ENCODE data around the gene NRIP1.

NRIP1 gene

DNA sequence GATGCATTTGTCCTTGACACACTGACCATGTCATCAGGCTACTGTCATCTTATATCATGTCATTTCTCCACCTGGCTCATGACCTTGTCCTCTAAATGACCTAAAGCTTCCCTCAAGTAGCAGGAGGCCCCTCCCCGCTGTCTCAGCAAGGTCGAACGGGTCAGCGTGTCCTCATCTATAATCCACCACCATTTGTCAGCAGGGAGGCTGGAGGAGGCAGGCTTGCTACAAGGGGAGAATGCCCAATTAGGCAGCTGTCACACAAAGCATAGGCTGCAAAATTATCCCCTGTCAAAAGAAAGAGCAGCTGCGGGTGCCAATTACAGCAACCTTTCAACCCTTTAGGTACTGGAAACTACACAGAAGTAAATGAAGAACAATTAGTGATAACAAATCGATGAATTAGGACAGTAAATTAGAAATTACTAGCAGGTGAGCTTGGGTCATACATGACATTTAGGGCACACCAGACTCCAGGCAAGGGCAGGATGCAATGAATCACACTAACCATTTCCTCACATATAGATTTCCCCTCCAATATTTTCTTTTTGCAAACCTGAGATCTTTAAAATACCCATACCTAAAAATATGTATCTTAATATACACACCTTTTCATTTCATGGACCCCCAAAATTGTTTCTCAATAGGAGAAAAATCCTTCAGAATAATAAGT, 61.2 kb downstream of the NRIP1 start:
- peak; percentile 2 for DNase-seq

GRCh38 chr21:15001857-15002606, 62.8 kb downstream of the NRIP1 start:
- no peak for DNase-seq

- no peak for DNase-seq
These were observed 63.7 kb downstream of the NRIP1 start for GRCh38 chr21:15001113-15001512.

GRCh38 chr21:15000081-15000480, 64.7 kb downstream of the NRIP1 start:
- no peak for DNase-seq

DNA sequence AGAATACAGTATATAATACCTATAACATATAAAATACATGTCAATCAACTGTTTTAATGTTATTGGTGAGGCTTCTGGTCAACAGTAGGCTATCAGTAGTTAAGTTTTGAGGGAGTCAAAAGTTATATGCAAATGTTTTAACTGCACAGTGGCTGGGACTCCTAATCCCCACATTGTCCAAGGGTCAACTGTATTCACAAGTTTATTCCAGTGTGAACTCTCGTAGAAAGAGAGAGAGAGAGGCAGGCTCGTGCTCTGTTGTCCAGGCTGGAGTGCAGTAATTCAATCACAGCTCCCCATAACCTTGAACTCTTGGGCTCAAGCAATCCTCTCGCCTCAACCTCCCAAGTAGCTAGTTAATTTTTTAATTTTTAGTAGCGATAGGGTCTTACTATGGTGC, 66.0 kb downstream of the NRIP1 start:
- DNase-seq = no peak

GRCh38 chr21:14998336-14998735, 66.5 kb downstream of the NRIP1 start:
- no peak for DNase-seq

- no peak for DNase-seq
These were observed 68.9 kb downstream of the NRIP1 start for GRCh38 chr21:14995695-14996490.

GRCh38 chr21:14995226-14995625, 69.6 kb downstream of the NRIP1 start:
- DNase-seq = no peak

- no peak for DNase-seq
These were observed 71.7 kb downstream of the NRIP1 start for GRCh38 chr21:14993115-14993514.

- DNase-seq = no peak
These were observed 72.8 kb downstream of the NRIP1 start for GRCh38 chr21:14991957-14992356.

GRCh38 chr21:14989359-14989758, 75.4 kb downstream of the NRIP1 start:
- DNase-seq = no peak

GRCh38 chr21:14988760-14989159, 76.0 kb downstream of the NRIP1 start:
- no peak for DNase-seq

DNA sequence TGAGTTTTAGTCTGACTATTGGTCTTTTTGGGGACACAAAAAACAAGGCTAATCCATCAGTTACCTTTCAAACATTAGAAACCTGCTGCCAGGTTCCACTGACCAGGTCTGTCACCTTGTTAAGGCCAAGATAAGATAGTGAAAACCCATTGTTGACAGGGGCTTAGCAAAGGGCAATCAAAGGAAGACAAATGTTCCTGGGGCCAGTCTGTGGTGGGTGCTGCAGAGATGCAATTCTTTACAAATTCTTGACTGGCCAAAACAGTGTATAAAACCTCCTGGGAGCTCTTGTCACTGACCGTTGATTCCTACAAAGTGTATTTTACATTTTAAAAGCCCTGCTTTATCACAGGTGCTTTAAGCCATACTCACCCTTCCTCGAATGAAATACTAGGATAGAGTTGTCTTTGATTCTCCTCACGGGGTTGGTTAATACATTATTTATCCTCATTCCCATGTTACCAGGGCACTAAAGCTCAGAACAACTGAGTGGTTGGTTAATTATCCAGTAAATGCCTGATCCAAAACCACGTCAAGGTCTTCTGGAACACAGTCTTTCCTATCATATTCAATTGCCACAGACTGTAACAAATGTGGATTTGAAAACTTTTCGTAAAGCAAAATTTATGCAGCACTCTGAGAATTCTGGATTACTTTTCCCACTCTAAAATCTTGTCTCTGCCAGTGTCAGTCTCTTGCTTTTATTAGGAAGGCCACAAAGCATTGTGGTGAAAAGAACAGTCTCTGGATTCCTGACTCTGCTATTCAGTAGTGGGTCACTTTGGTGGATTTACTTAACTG, 77.2 kb downstream of the NRIP1 start:
- DNase-seq = no peak

DNA sequence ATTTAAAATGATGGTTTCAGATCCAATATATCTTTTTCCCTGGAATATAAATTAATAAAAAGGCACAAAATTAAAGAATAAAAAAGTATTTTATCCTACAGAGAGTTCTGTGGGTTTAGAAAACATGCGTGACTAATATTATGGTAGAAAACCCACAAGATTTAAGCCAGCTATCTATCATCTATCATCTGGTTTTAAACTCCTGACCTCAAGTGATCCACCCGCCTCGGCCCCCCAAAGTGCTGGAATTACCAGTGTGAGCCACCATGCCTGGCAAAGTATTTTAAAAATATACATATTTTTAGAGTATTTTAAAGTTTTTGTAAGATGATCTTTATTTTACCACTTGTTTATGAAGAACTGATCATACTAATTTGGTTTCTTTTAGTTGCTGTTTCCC, 79.5 kb downstream of the NRIP1 start:
- no peak for DNase-seq

DNA sequence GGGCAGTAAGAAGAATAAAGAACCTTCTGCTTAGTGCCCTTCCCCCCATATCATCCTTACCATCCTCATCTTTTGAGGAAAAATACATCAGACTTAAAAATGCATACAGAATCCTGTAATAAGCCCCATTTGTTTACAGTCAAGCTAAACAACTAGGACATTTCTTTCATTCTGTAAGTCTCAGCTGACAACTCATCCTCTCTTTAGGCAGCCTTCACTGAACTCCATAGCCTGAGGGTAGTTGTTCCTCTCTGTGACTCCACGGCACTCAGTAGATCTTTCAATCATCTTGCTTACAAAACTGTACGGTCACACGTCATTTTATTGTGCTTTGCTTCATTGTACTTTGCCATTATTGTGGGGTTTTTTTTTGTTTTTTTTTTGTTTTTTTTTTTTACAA, 82.5 kb downstream of the NRIP1 start:
- DNase-seq = no peak

GRCh38 chr21:14981246-14981645, 83.6 kb downstream of the NRIP1 start:
- no peak for DNase-seq

- no peak for DNase-seq
These were observed 85.5 kb downstream of the NRIP1 start for GRCh38 chr21:14979264-14979663.

- DNase-seq = no peak
These were observed 87.0 kb downstream of the NRIP1 start for GRCh38 chr21:14977814-14978213.

GRCh38 chr21:14975136-14975919, 89.5 kb downstream of the NRIP1 start:
- no peak for DNase-seq

- DNase-seq = no peak
These were observed 92.1 kb downstream of the NRIP1 start for GRCh38 chr21:14972678-14973077.

DNA sequence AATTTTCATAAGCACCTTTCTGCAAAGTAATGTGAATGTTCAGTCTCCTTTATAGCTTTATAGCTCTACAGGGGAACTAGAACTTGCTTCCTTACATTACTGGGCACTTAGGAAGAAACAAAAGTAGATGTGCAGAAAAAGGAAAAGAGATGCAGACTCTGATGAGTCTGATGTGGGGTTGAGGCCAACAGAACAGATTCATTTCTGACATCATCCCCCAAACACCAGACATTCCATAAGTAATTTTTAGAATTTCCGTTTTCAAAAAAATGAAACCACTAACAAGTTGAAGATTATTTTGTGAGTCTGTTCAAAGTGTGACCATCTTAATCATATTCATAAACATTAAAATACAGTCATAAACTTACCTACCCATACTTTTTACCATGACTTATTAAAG, 96.0 kb downstream of the NRIP1 start:
- no peak for DNase-seq

DNA sequence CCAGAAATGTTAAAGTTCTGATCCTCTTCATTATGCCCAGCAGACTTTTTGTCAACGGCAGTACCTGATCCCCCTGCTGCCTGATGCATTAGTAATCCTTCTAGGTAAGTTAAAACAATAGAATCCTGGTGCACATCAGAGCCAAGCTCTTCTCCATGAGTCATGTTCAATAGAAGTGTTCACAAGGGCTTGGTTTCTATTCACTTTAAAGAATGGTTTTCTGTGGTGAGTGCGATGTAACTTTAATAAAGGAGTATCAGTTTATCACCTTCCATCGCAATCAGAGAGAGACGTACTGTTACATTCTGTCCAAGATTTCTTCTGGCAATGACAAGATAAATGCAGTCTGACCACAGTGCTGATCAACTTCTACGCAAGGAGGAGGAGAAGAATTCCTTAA, 96.8 kb downstream of the NRIP1 start:
- no peak for DNase-seq

Measured in DMS153 (cell line).